ENCODE measurements around the gene MYO1H.
"Not testable (repeated sequence)": the region's sequence is repeated elsewhere in the genome, so short reads cannot be mapped to it uniquely, and the experiment has no call there.

MYO1H gene

GRCh38 chr12:109343677-109344076, 4.0 kb upstream of the MYO1H start:
- DNase-seq (ENCODE audit: low spot score), result no peak

- DNase-seq (ENCODE audit: low spot score), result no peak
These were observed 2.3 kb upstream of the MYO1H start for GRCh38 chr12:109345428-109345827.

- DNase-seq (ENCODE audit: low spot score), result no peak
These were observed 780 bp upstream of the MYO1H start for GRCh38 chr12:109346920-109347319.

- DNase-seq (ENCODE audit: low spot score), result no peak
These were observed 4.5 kb downstream of the MYO1H start for GRCh38 chr12:109352184-109352583.

GRCh38 chr12:109356577-109356976, 8.9 kb downstream of the MYO1H start:
- no peak for DNase-seq (ENCODE audit: low spot score)

GRCh38 chr12:109357032-109357431, 9.3 kb downstream of the MYO1H start:
- DNase-seq (ENCODE audit: low spot score), result no peak

- DNase-seq (ENCODE audit: low spot score), result no peak
These were observed 10.6 kb downstream of the MYO1H start for GRCh38 chr12:109358154-109358869.

- DNase-seq (ENCODE audit: low spot score), result no peak
These were observed 11.5 kb downstream of the MYO1H start for GRCh38 chr12:109359131-109359690.

GRCh38 chr12:109369831-109370230, 22.1 kb downstream of the MYO1H start:
- DNase-seq (ENCODE audit: low spot score), result no peak

- DNase-seq (ENCODE audit: low spot score), result no peak
These were observed 29.5 kb downstream of the MYO1H start for GRCh38 chr12:109377139-109377685.

GRCh38 chr12:109378569-109378968, 30.9 kb downstream of the MYO1H start:
- DNase-seq (ENCODE audit: low spot score), result no peak

GRCh38 chr12:109382031-109382430, 34.3 kb downstream of the MYO1H start:
- DNase-seq (ENCODE audit: low spot score), result no peak

- no peak for DNase-seq (ENCODE audit: low spot score)
These were observed 35.5 kb downstream of the MYO1H start for GRCh38 chr12:109383240-109383639.

GRCh38 chr12:109385339-109386058, 37.8 kb downstream of the MYO1H start:
- DNase-seq (ENCODE audit: low spot score), result no peak

GRCh38 chr12:109386059-109386433, 38.3 kb downstream of the MYO1H start:
- DNase-seq (ENCODE audit: low spot score), result no peak

- no peak for DNase-seq (ENCODE audit: low spot score)
These were observed 39.9 kb downstream of the MYO1H start for GRCh38 chr12:109387425-109388166.

- DNase-seq (ENCODE audit: low spot score), result no peak
These were observed 40.5 kb downstream of the MYO1H start for GRCh38 chr12:109388167-109388563.

- no peak for DNase-seq (ENCODE audit: low spot score)
These were observed 41.4 kb downstream of the MYO1H start for GRCh38 chr12:109389146-109389545.

- DNase-seq (ENCODE audit: low spot score), result peak; percentile 48
These were observed 46.0 kb downstream of the MYO1H start for GRCh38 chr12:109393437-109394345.

- no peak for DNase-seq (ENCODE audit: low spot score)
These were observed 47.2 kb downstream of the MYO1H start for GRCh38 chr12:109394891-109395290.

- not testable (repeated sequence) for DNase-seq (ENCODE audit: low spot score)
These were observed 57.1 kb downstream of the MYO1H start for GRCh38 chr12:109404841-109405240.
